Astrocyte of the spinal cord (primary cell): Measurements from ENCODE around the gene HOMER1.
"Not testable (repeated sequence)": the region's sequence is repeated elsewhere in the genome, so short reads cannot be mapped to it uniquely, and the experiment has no call there.

Experiments used
- DNase-seq: peaks from one replicate; pipeline ENCODE4 v3.0.0; 2011; ENCODE audit warnings: low read depth, low spot score
- H3K4me3 ChIP-seq: 2 replicates; pipeline ENCODE4 v1.5.1; 2011; ENCODE audit warnings: low read depth, mild to moderate bottlenecking, low read length, moderate library complexity
- CTCF ChIP-seq: IDR thresholded peaks from 2 replicates; pipeline ENCODE4 v1.5.1; 2012; ENCODE audit warnings: low read depth, mild to moderate bottlenecking, low read length, inconsistent platforms
- in situ Hi-C: cut with HindIII; loops from 2 replicates; pipeline ENCODE4 v1.10.0; 2017; ENCODE audit warnings: low sequenced_read_pairs

Gene HOMER1

GRCh38 chr5:79521156-79521555 lies 7.2 kb upstream of the HOMER1 start:
- no peak overlapping the region for H3K4me3 ChIP-seq
- TF ChIP-seq CTCF, result no peak
- no peak for DNase-seq
- in situ Hi-C loops, result no loop called here

- in situ Hi-C loops, result no loop called here
- H3K4me3 ChIP-seq, result no peak overlapping the region
- no peak for TF ChIP-seq CTCF
- DNase-seq, result no peak
Measured at GRCh38 chr5:79518718-79519117, 4.8 kb upstream of the HOMER1 start.

GRCh38 chr5:79517601-79518000 lies 3.7 kb upstream of the HOMER1 start:
- in situ Hi-C loops, result no loop called here
- no peak overlapping the region for H3K4me3 ChIP-seq
- no peak for TF ChIP-seq CTCF
- DNase-seq, result no peak

GRCh38 chr5:79516986-79517385 lies 3.1 kb upstream of the HOMER1 start:
- DNase-seq, result no peak
- no peak for TF ChIP-seq CTCF
- in situ Hi-C loops, result no loop called here
- no peak overlapping the region for H3K4me3 ChIP-seq

- DNase-seq, H3K4me3 ChIP-seq, in situ Hi-C loops: not testable (repeated sequence)
Measured at GRCh38 chr5:79516331-79516730, 2.4 kb upstream of the HOMER1 start.

- peak overlapping the region; percentile 74 for H3K4me3 ChIP-seq
- in situ Hi-C loops, result no loop called here
- DNase-seq, result peak; percentile 94
- TF ChIP-seq CTCF, result no peak
Measured at GRCh38 chr5:79514391-79515105, 614 bp upstream of the HOMER1 start.

- no peak for DNase-seq
- no peak for TF ChIP-seq CTCF
- H3K4me3 ChIP-seq, result peak overlapping the region; percentile 74
- in situ Hi-C loops, result no loop called here
Measured at GRCh38 chr5:79513308-79513703, 628 bp downstream of the HOMER1 start.
